ENCODE results near the gene SLC13A2. TPM values are rescaled to one million over a fixed set of nuclear protein-coding genes. Genes with fewer than 3 reads are reported as not detected.

SLC13A2 gene
- polyA plus RNA-seq, 1 experiment: not detected

- Histone ChIP-seq H3K27ac (ENCODE audit: low read depth, low read length) (no peak overlapping the region), H3K4me3 (ENCODE audit: low read depth, low read length) (no peak overlapping the region), H3K27me3 (ENCODE audit: control insufficient read depth, insufficient read depth, low read length) (peaks cover 30% of the 10 kb centered on the region), H3K9me3 (ENCODE audit: control insufficient read depth, insufficient read depth, low read length) (no peaks in the 10 kb centered on the region; the same call in 1 of the 2 replicates)
- ChIA-PET POLR2A (interaction anchor here (0.8 kb wide), 1 partner anchor 29 kb away, joined by 3 read pairs; no protein-coding TSS in a partner anchor), CTCF (interaction anchor here (1.1 to 2.2 kb wide), 2 partner anchors 8 to 9 kb away, joined by 6 to 8 read pairs; no protein-coding TSS in a partner anchor)
- TF ChIP-seq, protein P1, sequence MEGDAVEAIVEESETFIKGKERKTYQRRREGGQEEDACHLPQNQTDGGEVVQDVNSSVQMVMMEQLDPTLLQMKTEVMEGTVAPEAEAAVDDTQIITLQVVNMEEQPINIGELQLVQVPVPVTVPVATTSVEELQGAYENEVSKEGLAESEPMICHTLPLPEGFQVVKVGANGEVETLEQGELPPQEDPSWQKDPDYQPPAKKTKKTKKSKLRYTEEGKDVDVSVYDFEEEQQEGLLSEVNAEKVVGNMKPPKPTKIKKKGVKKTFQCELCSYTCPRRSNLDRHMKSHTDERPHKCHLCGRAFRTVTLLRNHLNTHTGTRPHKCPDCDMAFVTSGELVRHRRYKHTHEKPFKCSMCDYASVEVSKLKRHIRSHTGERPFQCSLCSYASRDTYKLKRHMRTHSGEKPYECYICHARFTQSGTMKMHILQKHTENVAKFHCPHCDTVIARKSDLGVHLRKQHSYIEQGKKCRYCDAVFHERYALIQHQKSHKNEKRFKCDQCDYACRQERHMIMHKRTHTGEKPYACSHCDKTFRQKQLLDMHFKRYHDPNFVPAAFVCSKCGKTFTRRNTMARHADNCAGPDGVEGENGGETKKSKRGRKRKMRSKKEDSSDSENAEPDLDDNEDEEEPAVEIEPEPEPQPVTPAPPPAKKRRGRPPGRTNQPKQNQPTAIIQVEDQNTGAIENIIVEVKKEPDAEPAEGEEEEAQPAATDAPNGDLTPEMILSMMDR (IDR thresholded peaks at IDR 0.05; ENCODE audit: low read depth, low read length): no peak
- no peak for DNase-seq (ENCODE audit: low read depth, low spot score)
These were observed 58.9 kb downstream of the SLC13A2 start for GRCh38 chr17:28532050-28532960.

DNA sequence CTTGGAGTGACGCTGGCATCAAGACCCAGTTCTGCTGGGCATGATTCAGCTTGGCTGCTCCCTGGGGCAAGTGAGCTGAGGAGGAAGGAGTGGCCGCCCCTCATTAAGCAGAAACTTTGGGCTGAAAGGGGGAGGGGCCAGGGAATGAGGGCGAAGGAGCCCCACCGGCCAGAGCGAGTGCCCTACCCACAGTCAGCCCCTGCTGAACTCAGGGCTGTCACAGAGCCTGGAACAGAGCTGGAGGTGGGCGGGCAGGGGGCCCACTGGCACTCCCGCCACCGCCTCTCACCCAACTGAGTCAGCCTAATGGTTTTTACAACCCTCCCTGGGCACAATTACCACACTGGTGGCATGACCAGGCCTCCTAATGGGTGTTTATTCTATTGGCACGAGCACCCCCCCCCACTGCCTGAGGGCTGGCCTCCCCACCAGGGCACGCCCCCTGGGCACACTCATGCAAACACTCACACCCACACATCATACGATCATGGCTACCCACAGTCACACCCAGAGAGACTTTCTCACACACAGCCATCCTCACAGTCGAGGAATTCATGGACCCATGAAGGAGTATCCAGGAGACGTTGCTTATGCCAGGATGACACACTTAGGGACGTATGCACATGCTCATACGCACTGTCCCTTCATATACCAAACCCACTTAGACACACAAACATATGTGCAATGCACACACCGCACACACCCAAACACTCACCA, 59.8 kb downstream of the SLC13A2 start:
- POLR2A ChIA-PET: interaction anchor here (0.8 kb wide), 1 partner anchor 30 kb away, joined by 3 read pairs; no protein-coding TSS in a partner anchor
- Histone ChIP-seq H3K4me3 (ENCODE audit: low read depth, low read length) (no peak overlapping the region), H3K9me3 (ENCODE audit: control insufficient read depth, insufficient read depth, low read length) (no peaks in the 10 kb centered on the region; the same call in 1 of the 2 replicates), H3K27me3 (ENCODE audit: control insufficient read depth, insufficient read depth, low read length) (peaks cover 36% of the 10 kb centered on the region), H3K27ac (ENCODE audit: low read depth, low read length) (no peak overlapping the region)
- no peak for DNase-seq (ENCODE audit: low read depth, low spot score)
- CTCF ChIA-PET: interaction anchor here (2.2 kb wide), 1 partner anchor 8 kb away, joined by 8 read pairs; no protein-coding TSS in a partner anchor
- TF ChIP-seq, protein P1 (IDR thresholded peaks at IDR 0.05; ENCODE audit: low read depth, low read length): no peak

DNA sequence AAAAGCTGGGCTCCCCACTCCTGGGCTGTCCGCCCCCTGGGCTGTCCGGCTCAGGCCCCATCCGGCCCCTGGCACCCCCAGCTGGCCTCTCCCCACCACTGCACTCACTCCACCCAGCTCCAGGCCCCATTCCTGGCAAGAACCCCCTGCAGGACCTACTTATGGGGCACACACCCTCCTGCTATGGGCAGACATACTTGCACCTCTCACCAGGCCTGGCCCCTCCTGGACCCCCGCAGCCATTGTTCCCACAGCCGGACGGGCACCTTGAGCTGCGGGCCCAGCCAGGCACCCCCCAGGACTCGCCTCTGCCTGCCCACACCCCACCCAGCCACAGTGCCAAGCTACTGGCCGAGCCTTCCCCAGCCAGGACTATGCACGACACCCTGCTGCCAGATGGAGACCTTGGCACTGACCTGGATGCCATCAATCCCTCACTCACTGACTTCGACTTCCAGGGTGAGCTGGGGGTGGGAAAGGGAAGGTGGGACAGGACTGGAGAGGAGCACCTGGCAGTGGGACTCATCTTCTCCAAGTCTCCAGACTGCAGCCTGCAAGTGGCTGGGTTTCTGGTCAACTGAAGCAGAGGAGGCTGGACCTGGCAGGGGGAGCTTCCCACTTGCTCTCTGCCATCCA, 61.4 kb downstream of the SLC13A2 start:
- Histone ChIP-seq H3K4me3 (ENCODE audit: low read depth, low read length) (no peak overlapping the region), H3K9me3 (ENCODE audit: control insufficient read depth, insufficient read depth, low read length) (no peaks in the 10 kb centered on the region; the same call in 1 of the 2 replicates), H3K27ac (ENCODE audit: low read depth, low read length) (no peak overlapping the region), H3K27me3 (ENCODE audit: control insufficient read depth, insufficient read depth, low read length) (peaks cover 38% of the 10 kb centered on the region)
- ChIA-PET CTCF (interaction anchor here (3.3 kb wide), 1 partner anchor 40 kb away, joined by 13 read pairs; no protein-coding TSS in a partner anchor), POLR2A (no interaction called here)
- TF ChIP-seq, protein P1 (IDR thresholded peaks at IDR 0.05; ENCODE audit: low read depth, low read length): no peak
- no peak for DNase-seq (ENCODE audit: low read depth, low spot score)

DNA sequence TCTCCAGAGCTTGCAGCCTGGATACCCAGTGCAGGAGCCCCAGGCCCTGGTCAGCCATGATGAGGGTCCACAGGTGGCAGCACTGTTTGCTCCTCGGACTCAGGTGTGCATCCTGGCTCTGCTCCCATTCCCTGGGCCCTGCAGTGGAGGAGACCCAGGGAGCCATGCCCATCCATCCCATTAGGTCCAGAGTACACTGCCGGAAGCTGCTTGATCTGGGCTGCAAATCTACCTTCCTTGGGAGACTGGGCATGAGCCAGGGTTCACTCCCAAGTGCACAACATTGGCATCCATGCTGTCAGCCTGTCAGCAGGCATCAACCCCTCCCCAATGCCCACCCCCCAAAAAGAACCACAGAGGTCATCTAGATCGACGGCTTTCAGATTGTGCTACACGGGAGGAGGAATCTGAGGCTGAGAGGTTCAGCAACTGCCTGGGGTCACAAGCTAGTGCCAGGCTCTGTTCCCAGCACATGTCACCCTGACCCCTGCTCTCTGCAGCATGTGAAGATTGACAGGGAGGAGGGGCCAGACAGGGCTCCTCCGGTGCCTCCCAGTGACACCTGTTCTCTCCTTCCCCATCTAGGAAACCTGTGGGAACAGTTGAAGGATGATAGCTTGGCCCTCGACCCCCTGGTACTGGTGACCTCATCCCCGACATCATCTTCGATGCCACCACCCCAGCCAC, 63.2 kb downstream of the SLC13A2 start:
- no peak overlapping the region for H3K4me3 ChIP-seq (ENCODE audit: low read depth, low read length)
- TF ChIP-seq, protein P1 (IDR thresholded peaks at IDR 0.05; ENCODE audit: low read depth, low read length): no peak
- no peaks in the 10 kb centered on the region; the same call in 1 of the 2 replicates for H3K9me3 ChIP-seq (ENCODE audit: control insufficient read depth, insufficient read depth, low read length)
- CTCF ChIA-PET: interaction anchor here (0.5 to 3.3 kb wide), 3 partner anchors 12 to 150 kb away, joined by 3 to 13 read pairs (median 3); no protein-coding TSS in a partner anchor
- POLR2A ChIA-PET: no interaction called here
- H3K27ac ChIP-seq (ENCODE audit: low read depth, low read length): no peak overlapping the region
- peaks cover 28% of the 10 kb centered on the region for H3K27me3 ChIP-seq (ENCODE audit: control insufficient read depth, insufficient read depth, low read length)
- no peak for DNase-seq (ENCODE audit: low read depth, low spot score)
